Spleen (tissue), 7 donors: Measurements from ENCODE around the gene SDK2.

ENCODE experiments used
- POLR2A ChIP-seq, 3 donors: fragments of 450-650 bp; IDR thresholded peaks; one replicate each; pipeline ENCODE4 v1.5.1; 2017; ENCODE audit warnings: antibody characterized with exemption in 3 of 3, mild to moderate bottlenecking in 1 of 3
- TF ChIP-seq, protein P1 (sequence below), 11 experiments: fragments of 200-600 bp in 7 of 11; fragments of 450-650 bp in 4 of 11; sonication (generic) in 4 of 11; IDR thresholded peaks in 8 of 11; conservative IDR thresholded peaks in 3 of 11; 1 replicate in 7 of 11; 2 replicates in 4 of 11; pipeline versions ENCODE4 v1.4.0 to v1.8.0; 2016 to 2021; ENCODE audit warnings: antibody characterized with exemption in 11 of 11, inconsistent platforms in 4 of 11, mild to moderate bottlenecking in 1 of 11
- donor health status: DM: no; HTN: no; CAD: no; lungs with moderate emphysema.
- donor health status: DM: no; HTN: no; CAD: no.
- donor health status: DM: no; HTN: no; CAD: no.

DNA sequence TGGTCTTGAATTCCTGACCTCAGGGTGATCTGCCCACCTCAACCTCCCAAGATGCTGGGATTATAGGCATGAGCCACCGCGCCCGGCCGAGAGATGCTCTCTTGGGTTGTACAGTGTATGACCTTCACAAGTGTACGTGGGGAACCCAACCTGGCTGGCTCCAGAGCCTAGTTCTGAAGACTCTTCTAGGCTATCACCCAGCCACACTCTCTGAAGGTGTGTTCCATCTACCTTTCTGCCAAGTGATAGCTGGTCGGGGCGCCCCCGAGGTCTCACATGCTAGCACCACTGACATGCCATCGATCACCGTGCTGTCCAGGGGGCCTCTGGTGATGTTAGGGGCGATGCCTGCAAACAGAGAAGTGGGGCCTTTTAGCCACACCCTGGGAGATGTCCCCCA is 210.7 kb downstream of the SDK2 start:
- no peak for TF ChIP-seq POLR2A (IDR thresholded peaks at IDR 0.05)
- TF ChIP-seq, protein P1, sequence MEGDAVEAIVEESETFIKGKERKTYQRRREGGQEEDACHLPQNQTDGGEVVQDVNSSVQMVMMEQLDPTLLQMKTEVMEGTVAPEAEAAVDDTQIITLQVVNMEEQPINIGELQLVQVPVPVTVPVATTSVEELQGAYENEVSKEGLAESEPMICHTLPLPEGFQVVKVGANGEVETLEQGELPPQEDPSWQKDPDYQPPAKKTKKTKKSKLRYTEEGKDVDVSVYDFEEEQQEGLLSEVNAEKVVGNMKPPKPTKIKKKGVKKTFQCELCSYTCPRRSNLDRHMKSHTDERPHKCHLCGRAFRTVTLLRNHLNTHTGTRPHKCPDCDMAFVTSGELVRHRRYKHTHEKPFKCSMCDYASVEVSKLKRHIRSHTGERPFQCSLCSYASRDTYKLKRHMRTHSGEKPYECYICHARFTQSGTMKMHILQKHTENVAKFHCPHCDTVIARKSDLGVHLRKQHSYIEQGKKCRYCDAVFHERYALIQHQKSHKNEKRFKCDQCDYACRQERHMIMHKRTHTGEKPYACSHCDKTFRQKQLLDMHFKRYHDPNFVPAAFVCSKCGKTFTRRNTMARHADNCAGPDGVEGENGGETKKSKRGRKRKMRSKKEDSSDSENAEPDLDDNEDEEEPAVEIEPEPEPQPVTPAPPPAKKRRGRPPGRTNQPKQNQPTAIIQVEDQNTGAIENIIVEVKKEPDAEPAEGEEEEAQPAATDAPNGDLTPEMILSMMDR (IDR thresholded peaks at IDR 0.05 in 8 of 11, conservative IDR thresholded peaks at IDR 0.05 in 3 of 11), result no peak
